Peyer's patch (tissue), 4 donors: ENCODE measurements around the gene SCN1B. TPM values are rescaled to one million over a fixed set of nuclear protein-coding genes. Genes with fewer than 3 reads are reported as not detected.

ENCODE experiments used
- DNase-seq, 3 donors: peaks; one replicate each; pipeline ENCODE4 v3.0.0-alpha.2; 2017 to 2019
- H3K27ac ChIP-seq, 4 donors: fragments of 200-600 bp; sonication (generic); one replicate each; pipeline ENCODE4 v1.5.1; 2016 to 2019
- H3K27me3 ChIP-seq, 2 donors: fragments of 200-600 bp; sonication (generic); one replicate each; pipeline ENCODE4 v1.5.1; 2019
- H3K36me3 ChIP-seq, 3 donors: fragments of 200-600 bp; sonication (generic); one replicate each; pipeline ENCODE4 v1.5.1; 2016 to 2019
- H3K4me1 ChIP-seq, 4 donors: fragments of 200-600 bp; sonication (generic); one replicate each; pipeline ENCODE4 v1.5.1; 2016 to 2019
- H3K4me3 ChIP-seq, 4 donors: fragments of 200-600 bp; sonication (generic); 1 replicate in 3 of 4; 2 replicates in 1 of 4; pipeline ENCODE4 v1.5.1; 2016 to 2019; ENCODE audit warnings: mild to moderate bottlenecking in 1 of 4
- H3K9me3 ChIP-seq, 4 donors: fragments of 200-600 bp; sonication (generic); one replicate each; pipeline ENCODE4 v1.5.1; 2016 to 2019; ENCODE audit warnings: mild to moderate bottlenecking in 1 of 4
- POLR2A ChIP-seq, 2 donors: fragments of 450-650 bp; IDR thresholded peaks; one replicate each; pipeline ENCODE4 v1.5.1; 2017; ENCODE audit warnings: antibody characterized with exemption in 2 of 2, mild to moderate bottlenecking in 2 of 2, moderate library complexity in 2 of 2
- total RNA-seq, 4 donors: library from RNA; depleted of rRNA; stranded (reverse); fragments of >200 nt; gene quantifications; one replicate each; pipeline ENCODE4 v1.1.0, GENCODE V29; 2016
- TF ChIP-seq, protein P1 (sequence below), 6 experiments: fragments of 450-650 bp in 4 of 6; fragments of 200-600 bp in 2 of 6; sonication (generic) in 1 of 6; IDR thresholded peaks; one replicate each; pipeline ENCODE4 v1.5.1; 2017 to 2019; ENCODE audit warnings: antibody characterized with exemption in 6 of 6, mild to moderate bottlenecking in 3 of 6, moderate library complexity in 1 of 6

Gene SCN1B
- total RNA-seq, 4 donors from 2014 or later, result 2.8 to 9.1 (median 5.1) TPM

DNA sequence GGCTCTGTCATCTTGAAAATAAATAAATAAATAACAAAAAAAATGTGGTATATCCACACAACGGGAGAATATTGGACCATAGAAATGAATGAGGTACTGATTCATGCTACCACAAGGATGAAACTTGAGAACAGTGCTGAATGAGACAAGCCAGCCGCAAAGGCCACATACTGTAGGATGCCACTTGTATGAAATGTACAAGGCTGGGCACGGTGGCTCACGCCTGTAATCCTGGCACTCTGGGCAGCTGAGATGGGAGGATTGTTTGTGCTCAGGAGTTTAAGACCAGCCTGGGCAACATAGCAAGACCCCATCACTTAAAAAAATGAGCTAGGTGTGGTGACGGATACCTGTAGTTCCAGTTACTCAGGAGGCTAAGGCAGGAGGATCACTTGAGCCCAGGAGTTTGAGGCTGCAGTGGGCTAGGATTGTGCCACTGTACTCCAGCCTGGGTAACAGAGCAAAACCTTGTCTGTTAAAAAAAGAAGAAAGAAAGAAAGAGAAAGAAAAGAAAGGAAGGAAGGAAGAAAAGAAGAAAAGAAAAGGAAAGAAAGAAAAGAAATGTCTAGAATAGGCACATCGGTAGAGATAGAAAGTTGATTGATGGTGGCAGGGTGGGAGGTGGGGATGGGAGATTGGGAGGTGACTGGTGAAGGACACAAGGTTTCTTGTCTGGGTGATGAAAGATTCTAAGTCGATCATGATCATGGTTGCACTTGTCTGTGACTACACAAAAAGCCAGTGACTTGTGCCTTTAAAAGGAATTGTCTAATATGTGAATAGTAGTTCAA is 31.5 kb downstream of the SCN1B start:
- Histone ChIP-seq H3K4me3 (no peak overlapping the region), H3K36me3 (no peaks in the 10 kb centered on the region), H3K4me1 (no peaks in the 10 kb centered on the region), H3K27me3 (no peaks in the 10 kb centered on the region), H3K27ac (no peak overlapping the region), H3K9me3 (peaks cover 0 to 3% (median 0%) of the 10 kb centered on the region in 4 donors)
- DNase-seq, result no peak
- no peak for TF ChIP-seq POLR2A (IDR thresholded peaks at IDR 0.05)
- TF ChIP-seq, protein P1, sequence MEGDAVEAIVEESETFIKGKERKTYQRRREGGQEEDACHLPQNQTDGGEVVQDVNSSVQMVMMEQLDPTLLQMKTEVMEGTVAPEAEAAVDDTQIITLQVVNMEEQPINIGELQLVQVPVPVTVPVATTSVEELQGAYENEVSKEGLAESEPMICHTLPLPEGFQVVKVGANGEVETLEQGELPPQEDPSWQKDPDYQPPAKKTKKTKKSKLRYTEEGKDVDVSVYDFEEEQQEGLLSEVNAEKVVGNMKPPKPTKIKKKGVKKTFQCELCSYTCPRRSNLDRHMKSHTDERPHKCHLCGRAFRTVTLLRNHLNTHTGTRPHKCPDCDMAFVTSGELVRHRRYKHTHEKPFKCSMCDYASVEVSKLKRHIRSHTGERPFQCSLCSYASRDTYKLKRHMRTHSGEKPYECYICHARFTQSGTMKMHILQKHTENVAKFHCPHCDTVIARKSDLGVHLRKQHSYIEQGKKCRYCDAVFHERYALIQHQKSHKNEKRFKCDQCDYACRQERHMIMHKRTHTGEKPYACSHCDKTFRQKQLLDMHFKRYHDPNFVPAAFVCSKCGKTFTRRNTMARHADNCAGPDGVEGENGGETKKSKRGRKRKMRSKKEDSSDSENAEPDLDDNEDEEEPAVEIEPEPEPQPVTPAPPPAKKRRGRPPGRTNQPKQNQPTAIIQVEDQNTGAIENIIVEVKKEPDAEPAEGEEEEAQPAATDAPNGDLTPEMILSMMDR (IDR thresholded peaks at IDR 0.05), result no peak

DNA sequence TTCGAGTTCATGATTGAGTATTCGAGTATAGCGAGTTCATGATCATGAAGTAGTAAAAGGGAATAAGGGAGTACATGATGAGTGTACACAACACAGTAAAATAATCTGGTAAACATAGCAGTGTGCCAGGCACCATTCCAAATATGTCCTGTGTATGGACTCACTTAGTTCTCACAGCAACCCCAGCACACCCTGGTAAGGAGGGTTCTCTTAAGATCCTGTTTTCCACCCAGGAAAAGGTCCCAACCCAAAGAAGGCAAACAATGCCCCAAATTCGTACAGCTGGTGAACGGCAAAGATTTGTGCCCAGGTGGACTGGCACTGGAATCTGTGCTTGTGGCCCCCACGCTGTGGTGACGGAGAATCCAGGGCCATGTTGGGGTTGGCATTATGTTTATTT is 32.7 kb downstream of the SCN1B start:
- TF ChIP-seq, protein P1 (IDR thresholded peaks at IDR 0.05), result no peak
- no peak for TF ChIP-seq POLR2A (IDR thresholded peaks at IDR 0.05)
- no peaks in the 10 kb centered on the region for H3K27me3 ChIP-seq
- DNase-seq, result no peak
- no peak overlapping the region for H3K4me3 ChIP-seq
- no peaks in the 10 kb centered on the region for H3K36me3 ChIP-seq
- H3K4me1 ChIP-seq, result no peaks in the 10 kb centered on the region
- peaks cover 0 to 3% (median 0%) of the 10 kb centered on the region in 4 donors for H3K9me3 ChIP-seq
- H3K27ac ChIP-seq, result no peak overlapping the region

DNA sequence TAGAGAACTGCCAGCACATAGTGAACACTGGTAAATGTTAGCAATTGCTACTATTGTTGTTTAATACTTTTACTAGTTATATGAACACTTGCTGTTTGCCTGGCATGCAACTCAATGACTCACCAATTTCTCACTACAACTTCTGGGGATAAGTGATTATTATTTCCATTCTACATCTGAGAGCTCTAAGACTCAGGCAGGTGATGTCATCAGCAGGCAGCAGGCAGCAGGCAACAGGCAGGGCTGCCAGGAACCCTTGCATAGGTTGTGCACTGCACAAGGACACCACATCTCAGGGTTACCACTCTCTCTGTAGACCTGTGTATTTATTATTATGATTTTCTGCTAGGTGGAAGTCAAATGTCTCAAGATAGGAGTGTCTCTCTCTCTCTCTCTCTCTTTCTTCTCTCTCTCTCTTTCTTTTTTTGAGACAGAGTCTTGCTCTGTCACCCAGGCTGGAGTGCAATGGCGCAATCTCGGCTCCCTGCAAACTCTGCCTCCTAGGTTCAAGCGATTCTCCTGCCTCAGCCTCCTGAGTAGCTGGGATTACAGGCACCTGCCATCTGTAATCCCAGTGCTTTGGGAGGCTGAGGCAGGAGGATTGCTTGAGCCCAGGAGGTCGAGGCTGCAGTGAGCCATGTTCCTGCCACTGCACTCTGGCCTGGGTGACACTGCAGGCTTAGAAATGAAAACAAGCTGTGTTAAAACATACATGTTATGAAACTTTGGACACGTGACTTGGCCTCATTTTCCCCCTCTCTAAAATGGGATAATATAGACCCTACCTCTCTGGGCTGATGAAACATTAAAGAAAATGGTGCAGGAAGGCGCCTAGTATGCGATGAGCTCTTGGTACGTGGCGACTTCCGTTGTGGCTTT is 33.9 kb downstream of the SCN1B start:
- no peaks in the 10 kb centered on the region for H3K27me3 ChIP-seq
- DNase-seq, result no peak
- H3K36me3 ChIP-seq, result no peaks in the 10 kb centered on the region
- peaks cover 0 to 3% (median 0%) of the 10 kb centered on the region in 4 donors for H3K9me3 ChIP-seq
- TF ChIP-seq POLR2A (IDR thresholded peaks at IDR 0.05), result no peak
- TF ChIP-seq, protein P1 (IDR thresholded peaks at IDR 0.05), result no peak
- H3K27ac ChIP-seq, result no peak overlapping the region
- H3K4me1 ChIP-seq, result no peaks in the 10 kb centered on the region
- no peak overlapping the region for H3K4me3 ChIP-seq

DNA sequence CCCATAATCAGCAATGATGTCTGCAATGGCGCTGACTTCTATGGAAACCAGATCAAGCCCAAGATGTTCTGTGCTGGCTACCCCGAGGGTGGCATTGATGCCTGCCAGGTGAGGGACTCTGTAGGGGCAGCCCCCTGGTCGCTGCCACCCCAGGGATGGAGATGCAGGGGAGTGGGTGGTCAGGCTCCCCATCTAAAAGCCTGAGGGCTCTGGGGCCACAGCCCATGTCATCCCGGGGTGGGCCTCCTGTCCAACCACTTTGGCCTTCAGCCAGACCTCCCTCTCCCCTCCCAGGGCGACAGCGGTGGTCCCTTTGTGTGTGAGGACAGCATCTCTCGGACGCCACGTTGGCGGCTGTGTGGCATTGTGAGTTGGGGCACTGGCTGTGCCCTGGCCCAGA is 35.3 kb downstream of the SCN1B start:
- Histone ChIP-seq H3K9me3 (peaks cover 0 to 7% (median 2%) of the 10 kb centered on the region in 4 donors), H3K36me3 (no peaks in the 10 kb centered on the region), H3K4me3 (no peak overlapping the region), H3K4me1 (no peaks in the 10 kb centered on the region), H3K27me3 (no peaks in the 10 kb centered on the region), H3K27ac (no peak overlapping the region)
- TF ChIP-seq POLR2A (IDR thresholded peaks at IDR 0.05), result no peak
- TF ChIP-seq, protein P1 (IDR thresholded peaks at IDR 0.05), result no peak
- DNase-seq, result no peak

DNA sequence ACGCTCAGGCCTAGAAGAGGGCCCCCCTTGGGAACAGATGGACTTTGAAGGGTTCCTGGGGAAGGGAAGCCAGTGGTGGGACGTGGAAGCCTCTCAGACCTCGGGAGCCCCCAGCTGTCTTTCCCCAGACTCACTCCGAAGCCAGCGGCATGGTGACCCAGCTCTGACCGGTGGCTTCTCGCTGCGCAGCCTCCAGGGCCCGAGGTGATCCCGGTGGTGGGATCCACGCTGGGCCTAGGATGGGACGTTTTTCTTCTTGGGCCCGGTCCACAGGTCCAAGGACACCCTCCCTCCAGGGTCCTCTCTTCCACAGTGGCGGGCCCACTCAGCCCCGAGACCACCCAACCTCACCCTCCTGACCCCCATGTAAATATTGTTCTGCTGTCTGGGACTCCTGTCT is 35.9 kb downstream of the SCN1B start:
- H3K4me1 ChIP-seq, result no peaks in the 10 kb centered on the region
- no peak for DNase-seq
- H3K4me3 ChIP-seq, result no peak overlapping the region
- TF ChIP-seq, protein P1 (IDR thresholded peaks at IDR 0.05), result no peak
- TF ChIP-seq POLR2A (IDR thresholded peaks at IDR 0.05), result no peak
- no peaks in the 10 kb centered on the region for H3K36me3 ChIP-seq
- H3K27me3 ChIP-seq, result no peaks in the 10 kb centered on the region
- H3K9me3 ChIP-seq, result peaks cover 0 to 7% (median 3%) of the 10 kb centered on the region in 4 donors
- H3K27ac ChIP-seq, result no peak overlapping the region
